GM21786 (cell line): Measurements from ENCODE around the gene CHDH.
A peak's percentile ranks its signal among the peaks of the same experiment; 100 is the strongest.

Source experiments
- ATAC-seq: cut with Tn5 transposase; IDR thresholded peaks from one replicate; pipeline ENCODE4 v1.9.1; 2021; ENCODE audit not compliant: unreplicated experiment

CHDH gene

GRCh38 chr3:53794597-53794996 is 51.6 kb downstream of the CHDH start:
- ATAC-seq: no peak

GRCh38 chr3:53792866-53793265 is 53.4 kb downstream of the CHDH start:
- no peak for ATAC-seq

GRCh38 chr3:53791317-53791716 is 54.9 kb downstream of the CHDH start:
- no peak for ATAC-seq

GRCh38 chr3:53790470-53790869 is 55.7 kb downstream of the CHDH start:
- ATAC-seq: no peak

GRCh38 chr3:53789459-53789858 is 56.8 kb downstream of the CHDH start:
- ATAC-seq: no peak

- no peak for ATAC-seq
Measured at GRCh38 chr3:53788038-53788437, 58.2 kb downstream of the CHDH start.

GRCh38 chr3:53787016-53787415 is 59.2 kb downstream of the CHDH start:
- ATAC-seq: no peak

GRCh38 chr3:53780806-53781205 is 65.4 kb downstream of the CHDH start:
- ATAC-seq: no peak

GRCh38 chr3:53780171-53780570 is 66.0 kb downstream of the CHDH start:
- no peak for ATAC-seq

GRCh38 chr3:53778153-53778552 is 68.1 kb downstream of the CHDH start:
- no peak for ATAC-seq

- ATAC-seq: no peak
Measured at GRCh38 chr3:53777468-53777867, 68.8 kb downstream of the CHDH start.

- no peak for ATAC-seq
Measured at GRCh38 chr3:53776494-53777101, 69.6 kb downstream of the CHDH start.

GRCh38 chr3:53775834-53776251 is 70.4 kb downstream of the CHDH start:
- ATAC-seq: no peak

GRCh38 chr3:53775018-53775417 is 71.2 kb downstream of the CHDH start:
- ATAC-seq: no peak

- ATAC-seq: no peak
Measured at GRCh38 chr3:53774414-53774813, 71.8 kb downstream of the CHDH start.

- ATAC-seq: peak; percentile 89
Measured at GRCh38 chr3:53773611-53774368, 72.4 kb downstream of the CHDH start.

GRCh38 chr3:53773021-53773436 is 73.2 kb downstream of the CHDH start:
- no peak for ATAC-seq

GRCh38 chr3:53772562-53772961 is 73.7 kb downstream of the CHDH start:
- no peak for ATAC-seq

GRCh38 chr3:53768478-53769459 is 77.5 kb downstream of the CHDH start:
- ATAC-seq: peak; percentile 26

- no peak for ATAC-seq
Measured at GRCh38 chr3:53766706-53767105, 79.5 kb downstream of the CHDH start.

GRCh38 chr3:53765753-53766152 is 80.5 kb downstream of the CHDH start:
- no peak for ATAC-seq
